ENCODE results near the gene SPESP1.

DNA sequence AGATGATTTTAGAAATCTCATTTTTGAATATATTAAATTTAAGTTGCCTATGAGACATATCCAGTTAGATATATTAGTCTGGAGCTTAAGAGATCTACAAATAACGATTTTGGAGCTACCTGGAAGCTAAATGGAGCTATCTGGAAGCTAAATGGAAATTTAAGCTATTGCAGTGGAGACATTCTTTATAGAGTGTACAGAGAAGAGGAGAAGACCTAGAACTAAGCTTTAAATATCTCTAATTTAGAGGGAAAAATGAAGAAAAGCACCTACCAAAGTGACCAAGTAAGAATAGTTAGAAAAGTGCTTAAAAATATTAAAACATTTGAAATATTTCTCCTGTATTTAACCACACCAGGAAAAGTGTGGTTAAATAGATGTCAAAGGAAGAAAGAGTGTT, 28.3 kb downstream of the SPESP1 start:
- TF ChIP-seq, protein P1, sequence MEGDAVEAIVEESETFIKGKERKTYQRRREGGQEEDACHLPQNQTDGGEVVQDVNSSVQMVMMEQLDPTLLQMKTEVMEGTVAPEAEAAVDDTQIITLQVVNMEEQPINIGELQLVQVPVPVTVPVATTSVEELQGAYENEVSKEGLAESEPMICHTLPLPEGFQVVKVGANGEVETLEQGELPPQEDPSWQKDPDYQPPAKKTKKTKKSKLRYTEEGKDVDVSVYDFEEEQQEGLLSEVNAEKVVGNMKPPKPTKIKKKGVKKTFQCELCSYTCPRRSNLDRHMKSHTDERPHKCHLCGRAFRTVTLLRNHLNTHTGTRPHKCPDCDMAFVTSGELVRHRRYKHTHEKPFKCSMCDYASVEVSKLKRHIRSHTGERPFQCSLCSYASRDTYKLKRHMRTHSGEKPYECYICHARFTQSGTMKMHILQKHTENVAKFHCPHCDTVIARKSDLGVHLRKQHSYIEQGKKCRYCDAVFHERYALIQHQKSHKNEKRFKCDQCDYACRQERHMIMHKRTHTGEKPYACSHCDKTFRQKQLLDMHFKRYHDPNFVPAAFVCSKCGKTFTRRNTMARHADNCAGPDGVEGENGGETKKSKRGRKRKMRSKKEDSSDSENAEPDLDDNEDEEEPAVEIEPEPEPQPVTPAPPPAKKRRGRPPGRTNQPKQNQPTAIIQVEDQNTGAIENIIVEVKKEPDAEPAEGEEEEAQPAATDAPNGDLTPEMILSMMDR (conservative IDR thresholded peaks at IDR 0.05 in 1 of 2, IDR thresholded peaks at IDR 0.05 in 1 of 2; ENCODE audit: low read depth in 1 of 2, low read length in 2 of 2), result no peak
- TF ChIP-seq EZH2 (IDR thresholded peaks at IDR 0.05; ENCODE audit: low read length, missing control alignments), result no peak
